Stimulated activated CD8-positive, alpha-beta memory T cell treated with anti-CD3 and anti-CD28 coated beads, Interleukin-4, amount 100 ng/mL, for 24 hours (primary cell): ENCODE measurements around the gene ANXA11.
"Not testable (repeated sequence)": the region's sequence is repeated elsewhere in the genome, so short reads cannot be mapped to it uniquely, and the experiment has no call there.

Experiments
- DNase-seq: peaks from one replicate; pipeline ENCODE4 v3.0.0-alpha.2; 2020; ENCODE audit warnings: low read depth

ANXA11 gene

DNA sequence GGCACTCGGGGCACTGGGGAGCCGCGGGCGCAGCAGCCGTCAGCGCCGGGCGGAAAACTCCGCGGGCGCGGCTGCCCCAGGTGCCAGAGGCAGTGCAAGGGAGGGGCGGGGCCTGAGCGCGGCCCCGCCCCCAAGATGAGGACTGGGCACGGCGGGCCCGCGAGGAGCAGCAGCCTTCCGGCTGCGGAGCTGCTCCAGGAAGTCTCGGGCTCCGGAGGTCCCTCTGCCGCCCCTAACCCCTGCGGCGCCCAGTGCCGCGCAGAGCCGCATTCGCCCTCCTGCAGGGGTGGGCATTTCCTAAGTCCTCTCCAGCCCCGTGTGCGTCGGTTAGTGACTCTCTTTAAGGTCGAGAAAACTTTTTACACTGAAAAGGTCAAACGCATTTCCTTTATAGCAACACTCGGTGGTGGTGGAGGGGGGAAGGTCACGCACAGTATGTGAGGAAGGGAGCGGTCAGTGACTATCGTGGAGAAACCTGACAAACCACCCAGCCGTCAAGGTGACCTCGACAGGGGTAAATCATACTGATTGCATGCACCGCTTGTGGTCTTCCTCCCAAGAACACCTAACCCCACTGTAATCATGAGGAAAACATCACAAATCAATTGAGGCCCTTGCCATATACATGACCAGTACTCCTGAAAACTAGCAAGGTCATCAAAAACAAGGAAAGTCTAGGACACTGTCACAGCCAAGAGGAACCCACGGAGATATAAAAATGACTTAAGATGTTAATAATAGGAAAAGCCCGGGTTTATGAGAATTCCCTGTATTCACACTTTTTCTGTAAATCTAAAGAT lies at the start of gene ANXA11:
TSS of gene ANXA11 (minus strand) at position 61 of the 800 bp plus-strand sequence. CDS start 32,676 bp downstream, outside the sequence.
- peak; percentile 74 for DNase-seq

DNA sequence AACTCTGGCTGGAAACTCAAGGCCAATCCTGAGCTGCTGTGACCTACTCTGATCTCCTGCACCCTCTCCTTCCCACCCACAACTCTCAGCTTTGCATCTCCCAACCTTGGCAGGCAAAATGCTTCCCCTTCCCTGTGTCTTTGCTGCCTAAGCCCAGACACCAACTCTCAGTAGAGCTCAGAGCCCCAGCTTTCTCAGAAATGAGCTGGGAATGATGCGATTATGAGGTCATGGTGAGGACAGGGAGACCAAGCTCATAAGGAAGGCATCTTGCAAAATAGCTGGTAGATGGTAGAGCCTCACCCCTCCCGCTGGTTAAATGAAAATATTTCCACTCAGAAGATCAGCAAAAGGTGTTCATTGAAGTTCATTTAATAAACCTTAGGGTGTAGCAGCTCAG lies 49.4 kb upstream of the ANXA11 start:
- DNase-seq = not testable (repeated sequence)

DNA sequence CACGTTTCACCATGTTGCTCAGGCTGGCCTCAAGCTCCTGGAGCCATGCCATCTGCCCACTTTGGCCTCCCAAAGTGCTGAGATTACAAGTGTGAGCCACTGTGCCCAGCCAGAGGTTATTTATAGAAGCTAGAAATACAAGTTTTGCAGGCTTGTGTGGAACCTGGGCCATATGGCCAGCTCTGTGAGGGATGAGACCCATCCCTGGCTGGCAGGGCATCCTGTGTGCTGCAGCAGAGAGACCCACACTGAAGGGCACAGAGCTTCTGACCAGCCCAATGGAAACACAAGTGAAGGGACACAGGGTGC lies 48.6 kb upstream of the ANXA11 start:
- DNase-seq = not testable (repeated sequence)

GRCh38 chr10:80253266-80253962 lies 48.1 kb upstream of the ANXA11 start:
- no peak for DNase-seq

DNA sequence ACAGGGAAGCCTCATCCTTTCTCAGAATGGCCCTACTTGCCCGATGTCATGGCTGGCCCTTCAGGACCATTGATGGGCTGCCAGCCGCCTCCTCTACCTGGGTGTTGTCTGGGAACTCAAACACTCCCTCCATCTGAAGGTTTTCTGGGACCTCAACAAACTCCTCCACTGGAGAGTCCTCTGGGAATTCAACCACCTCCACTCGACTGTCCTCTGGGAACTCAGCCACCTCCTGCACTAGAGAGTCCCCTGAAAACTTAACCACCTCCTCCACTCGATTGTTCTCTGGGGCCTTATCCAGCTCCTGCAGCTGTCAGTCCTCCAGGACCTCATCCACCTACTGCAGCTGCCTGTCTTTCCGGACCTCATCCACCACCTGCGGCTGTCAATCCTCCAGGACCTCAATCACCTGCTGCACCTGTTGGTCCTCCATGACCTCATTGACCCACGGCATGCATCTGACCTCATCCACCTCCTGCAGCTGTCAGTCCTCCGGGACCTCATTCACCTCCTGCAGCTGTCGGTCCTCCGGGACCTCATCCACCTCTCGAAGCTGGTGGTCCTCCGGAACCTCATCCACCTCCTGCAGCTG lies 47.1 kb upstream of the ANXA11 start:
- no peak for DNase-seq

DNA sequence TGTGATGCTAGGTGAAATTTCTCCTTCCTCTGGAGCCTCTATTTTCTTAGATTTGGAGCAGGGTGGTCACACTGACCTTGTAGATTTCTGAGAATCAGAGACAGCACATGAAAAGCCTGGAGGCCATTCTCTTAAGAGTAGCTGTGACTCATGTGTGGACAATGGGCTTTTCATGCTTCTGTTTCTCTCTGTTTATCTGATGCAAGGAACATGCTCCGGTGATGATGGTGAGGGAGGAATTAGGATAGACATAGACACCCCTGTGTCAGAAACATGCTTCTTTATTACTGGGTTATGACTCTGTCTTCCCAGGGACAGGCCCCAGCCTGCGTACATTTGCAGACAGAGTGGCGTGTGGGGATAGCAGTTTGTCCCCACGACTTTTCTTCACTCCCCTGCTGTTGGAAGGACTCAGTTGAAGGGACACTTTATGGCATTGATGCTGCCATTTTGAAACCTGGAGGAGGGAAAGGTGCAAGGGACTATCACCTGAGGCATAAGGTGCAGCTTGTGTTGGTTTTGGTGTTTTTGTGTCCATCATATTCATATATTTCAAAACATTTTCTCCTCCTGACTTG lies 46.5 kb upstream of the ANXA11 start:
- not testable (repeated sequence) for DNase-seq

DNA sequence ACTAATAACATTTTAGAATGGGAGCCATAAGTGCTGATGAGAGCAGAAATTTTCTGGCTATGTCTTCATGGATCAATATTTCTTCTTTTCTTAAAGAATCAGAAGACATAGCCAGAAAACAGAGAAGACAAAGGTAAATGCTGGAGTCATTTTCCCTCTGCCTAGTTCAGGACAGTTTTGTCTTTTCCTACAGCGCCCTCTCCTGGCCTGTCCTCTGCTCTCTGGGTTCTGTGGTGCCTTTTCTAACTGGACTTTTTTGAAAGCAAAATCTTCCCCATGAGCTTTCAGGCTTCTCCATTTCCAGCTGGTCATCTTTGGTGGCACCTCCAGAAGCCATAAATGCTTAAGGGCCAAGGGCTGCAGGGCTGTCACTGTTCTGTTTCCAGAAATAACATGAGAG lies 45.1 kb upstream of the ANXA11 start:
- DNase-seq = not testable (repeated sequence)

DNA sequence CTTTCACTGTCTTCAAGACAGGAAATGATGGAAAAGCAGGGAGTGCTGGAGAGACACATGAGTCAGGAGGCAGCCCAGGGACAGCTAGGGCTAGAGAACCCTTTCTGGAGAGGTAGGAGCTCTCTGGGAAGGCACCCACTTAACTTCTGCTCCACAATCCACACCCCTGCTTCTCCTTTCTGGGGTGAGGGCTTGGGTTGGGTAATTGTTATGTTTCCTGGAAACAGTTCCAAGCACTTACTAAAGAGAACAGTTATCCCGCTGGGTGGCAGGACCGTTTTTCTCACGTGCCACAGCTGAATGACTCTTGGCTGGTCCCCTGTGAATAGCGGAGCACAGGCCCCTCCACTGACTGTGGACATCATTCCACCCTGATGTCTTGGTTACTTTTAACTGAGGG lies 44.6 kb upstream of the ANXA11 start:
- not testable (repeated sequence) for DNase-seq

- not testable (repeated sequence) for DNase-seq
Observed at GRCh38 chr10:80247611-80248010, 42.3 kb upstream of the ANXA11 start.

- DNase-seq = not testable (repeated sequence)
Observed at GRCh38 chr10:80244371-80244770, 39.0 kb upstream of the ANXA11 start.

DNA sequence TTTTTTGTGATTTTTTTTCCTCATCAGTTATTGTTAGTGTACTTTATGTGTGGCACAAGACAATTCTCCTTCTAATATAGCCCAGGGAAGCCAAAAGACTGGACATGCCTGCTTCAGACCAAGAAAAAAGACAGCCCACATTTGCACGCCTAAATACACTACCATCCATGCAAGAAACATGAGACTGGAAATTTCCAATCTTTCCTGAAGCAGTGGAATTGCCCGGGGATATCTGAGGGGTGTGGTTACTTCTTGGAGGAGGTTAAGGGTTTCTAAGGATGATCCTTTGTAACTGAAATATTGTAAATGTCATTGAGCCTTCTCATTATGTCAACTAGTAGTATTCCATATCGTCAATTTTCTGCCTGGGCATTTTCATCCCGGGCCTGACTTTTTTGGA lies 37.0 kb upstream of the ANXA11 start:
- DNase-seq = not testable (repeated sequence)

DNA sequence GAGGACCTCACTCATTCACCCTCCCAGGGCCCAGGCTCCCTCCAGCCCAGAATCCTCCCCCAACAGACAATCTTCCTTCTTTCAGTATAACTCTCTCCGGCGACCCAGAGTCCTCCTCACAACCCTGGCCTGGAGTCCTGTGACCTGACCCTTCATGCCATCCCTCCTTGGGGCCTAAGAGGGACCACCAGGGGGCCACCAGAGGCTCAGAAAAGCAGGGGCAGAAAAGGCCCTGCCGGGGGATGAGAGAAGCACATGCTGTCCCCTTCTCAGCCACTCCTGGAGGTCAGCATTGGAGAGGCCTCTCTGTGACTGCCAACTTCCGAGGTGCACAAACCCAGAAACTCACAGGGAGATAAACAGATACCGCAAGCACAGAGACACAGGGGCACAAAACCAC lies 31.1 kb upstream of the ANXA11 start:
- not testable (repeated sequence) for DNase-seq

DNA sequence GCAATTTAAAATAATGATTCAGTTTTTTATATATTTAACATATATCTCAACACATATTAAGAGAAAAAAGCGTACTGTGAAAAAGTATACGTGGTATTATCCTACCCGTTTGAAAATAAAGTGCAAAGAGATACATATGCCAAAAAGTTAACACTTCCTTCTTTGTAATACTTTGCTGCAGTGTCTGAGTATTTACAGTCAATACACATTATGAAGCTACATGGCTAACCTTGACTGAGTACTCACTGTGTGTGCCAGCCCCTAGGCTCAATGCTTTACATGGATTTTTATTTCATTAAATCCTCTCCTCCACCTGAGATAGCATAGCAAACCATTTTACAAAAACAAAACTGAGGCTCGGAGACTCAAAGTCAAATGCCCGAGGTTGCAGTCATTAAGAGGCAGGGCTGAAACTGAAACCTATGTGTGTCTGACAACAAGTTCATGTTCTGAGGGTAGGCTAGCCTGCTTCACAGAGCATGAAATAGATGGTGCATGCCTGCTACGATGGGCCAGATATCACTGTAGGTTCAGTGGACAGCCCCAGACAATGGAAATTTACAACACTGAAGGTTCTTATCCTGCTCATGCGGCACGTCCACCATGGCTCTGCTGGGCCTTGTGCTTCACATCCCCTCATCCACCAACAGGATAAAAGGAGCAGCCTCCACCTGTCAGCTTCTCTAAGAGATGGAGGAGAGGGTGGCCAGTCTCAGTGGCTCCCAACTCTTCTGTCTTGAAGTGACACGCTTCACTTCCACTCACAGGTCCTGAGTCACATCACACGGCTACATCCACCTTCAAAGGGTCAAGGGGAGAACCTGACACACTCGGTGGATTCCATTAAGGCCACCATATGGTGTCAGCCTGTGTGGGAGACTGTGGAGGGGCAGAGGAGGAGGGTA lies 29.2 kb upstream of the ANXA11 start:
- DNase-seq = not testable (repeated sequence)

- DNase-seq = not testable (repeated sequence)
Observed at GRCh38 chr10:80233871-80234270, 28.5 kb upstream of the ANXA11 start.

- DNase-seq = not testable (repeated sequence)
Observed at GRCh38 chr10:80226723-80227122, 21.4 kb upstream of the ANXA11 start.

DNA sequence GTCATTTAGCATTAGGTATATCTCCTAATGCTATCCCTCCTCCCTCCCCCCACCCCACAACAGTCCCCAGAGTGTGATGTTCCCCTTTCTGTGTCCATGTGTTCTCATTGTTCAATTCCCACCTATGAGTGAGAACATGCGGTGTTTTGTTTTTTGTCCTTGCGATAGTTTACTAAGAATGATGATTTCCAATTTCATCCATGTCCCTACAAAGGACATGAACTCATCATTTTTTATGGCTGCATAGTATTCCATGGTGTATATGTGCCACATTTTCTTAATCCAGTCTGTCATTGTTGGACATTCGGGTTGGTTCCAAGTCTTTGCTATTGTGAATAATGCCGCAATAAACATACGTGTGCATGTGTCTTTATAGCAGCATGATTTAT lies 17.7 kb upstream of the ANXA11 start:
- not testable (repeated sequence) for DNase-seq

DNA sequence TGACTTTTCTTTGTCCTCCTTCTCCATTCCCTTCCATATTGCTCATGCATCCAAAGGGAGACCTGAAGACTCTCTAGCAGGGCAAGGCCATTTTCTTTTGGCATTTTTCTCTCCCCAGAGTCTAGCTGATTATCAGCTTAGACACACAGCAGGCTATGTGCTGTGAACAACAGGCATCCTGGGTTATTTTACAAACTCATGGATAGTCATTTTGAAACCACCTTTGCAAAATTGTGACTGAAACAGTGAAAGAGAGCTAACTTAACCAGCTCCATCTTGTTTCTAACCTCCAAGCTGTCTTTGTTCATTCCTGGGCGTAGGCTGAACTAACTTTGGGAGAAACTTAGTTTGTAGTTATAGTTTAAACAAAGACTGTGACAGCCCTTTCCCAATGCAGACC lies 13.5 kb upstream of the ANXA11 start:
- DNase-seq = not testable (repeated sequence)

GRCh38 chr10:80214368-80214982 lies 9.1 kb upstream of the ANXA11 start:
- DNase-seq = not testable (repeated sequence)

GRCh38 chr10:80212535-80213115 lies 7.3 kb upstream of the ANXA11 start:
- not testable (repeated sequence) for DNase-seq

DNA sequence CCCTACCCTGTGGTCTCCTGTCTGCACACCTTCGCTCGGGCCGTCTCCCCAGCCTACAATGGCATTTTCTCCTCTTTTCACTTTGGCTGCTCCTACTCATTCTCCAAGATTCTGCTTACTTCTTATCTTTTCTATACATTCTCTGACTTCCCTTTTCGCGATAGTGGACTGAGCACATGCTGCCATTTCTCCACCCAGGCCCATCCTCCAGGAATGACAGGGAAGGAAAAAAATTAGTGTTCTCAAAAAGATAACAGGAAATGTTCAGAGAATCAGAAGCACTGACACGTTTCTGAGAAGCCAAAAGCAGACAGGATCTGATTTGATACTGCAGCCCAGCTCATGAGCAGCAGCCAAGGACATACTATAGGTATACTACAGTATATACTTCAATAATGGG lies 6.4 kb upstream of the ANXA11 start:
- DNase-seq = no peak

DNA sequence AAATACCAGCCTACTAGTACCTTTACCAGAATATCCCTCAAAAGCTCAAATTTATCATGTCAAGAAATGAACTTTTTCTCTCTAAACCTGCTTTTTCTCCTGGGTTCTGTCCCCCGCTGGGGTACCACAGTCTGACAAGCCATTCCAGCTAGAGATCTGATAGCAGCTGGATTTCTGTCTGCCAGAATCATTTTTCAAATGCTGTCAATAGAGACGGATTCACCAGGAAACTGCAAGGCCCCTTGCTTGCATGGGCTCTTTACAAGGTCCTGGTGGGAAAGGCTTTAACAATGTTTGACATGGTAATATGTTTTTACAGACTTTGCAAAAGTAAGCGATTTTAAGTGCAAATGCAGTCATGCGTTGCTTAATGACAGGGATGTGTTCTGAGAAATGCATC lies 4.9 kb upstream of the ANXA11 start:
- no peak for DNase-seq
